SH-SY5Y (cell line): ENCODE data around the gene TRABD2B.

Experiments
- GATA2 ChIP-seq: IDR thresholded peaks from 2 replicates; pipeline ENCODE4 v1.6.1; 2011; ENCODE audit warnings: mild to moderate bottlenecking, low read depth, low read length
- GATA3 ChIP-seq: IDR thresholded peaks from 2 replicates; pipeline ENCODE4 v1.6.1; 2011; ENCODE audit warnings: low read depth, mild to moderate bottlenecking, low read length, moderate library complexity

The TRABD2B gene

GRCh38 chr1:47769983-47770382 lies 227.2 kb downstream of the TRABD2B start:
- TF ChIP-seq GATA2, result no peak
- no peak for TF ChIP-seq GATA3

- TF ChIP-seq GATA2 (no peak), GATA3 (no peak)
These were observed 227.9 kb downstream of the TRABD2B start for GRCh38 chr1:47769295-47769694.

GRCh38 chr1:47767741-47768100 lies 229.5 kb downstream of the TRABD2B start:
- TF ChIP-seq GATA3, result no peak

GRCh38 chr1:47766832-47767740 lies 230.1 kb downstream of the TRABD2B start:
- TF ChIP-seq GATA2 (no peak), GATA3 (no peak)

- TF ChIP-seq GATA3 (no peak), GATA2 (no peak)
These were observed 231.3 kb downstream of the TRABD2B start for GRCh38 chr1:47765742-47766485.

- TF ChIP-seq GATA2 (no peak), GATA3 (no peak)
These were observed 231.9 kb downstream of the TRABD2B start for GRCh38 chr1:47765236-47765635.

- TF ChIP-seq GATA2, result no peak
- TF ChIP-seq GATA3, result no peak
These were observed 232.6 kb downstream of the TRABD2B start for GRCh38 chr1:47764461-47765046.

GRCh38 chr1:47763591-47764171 lies 233.5 kb downstream of the TRABD2B start:
- TF ChIP-seq GATA2 (no peak), GATA3 (no peak)

GRCh38 chr1:47761974-47762373 lies 235.2 kb downstream of the TRABD2B start:
- TF ChIP-seq GATA3, result no peak

GRCh38 chr1:47761201-47761930 lies 235.8 kb downstream of the TRABD2B start:
- no peak for TF ChIP-seq GATA2
- TF ChIP-seq GATA3, result no peak

- no peak for TF ChIP-seq GATA2
- TF ChIP-seq GATA3, result no peak
These were observed 237.1 kb downstream of the TRABD2B start for GRCh38 chr1:47759936-47760629.

GRCh38 chr1:47759251-47759935 lies 237.8 kb downstream of the TRABD2B start:
- no peak for TF ChIP-seq GATA3
- no peak for TF ChIP-seq GATA2

GRCh38 chr1:47758341-47759250 lies 238.6 kb downstream of the TRABD2B start:
- TF ChIP-seq GATA2 (no peak), GATA3 (no peak)
